Measurements from ENCODE around the gene NLRP11.
A peak's percentile ranks its signal among the peaks of the same experiment; 100 is the strongest.

NLRP11 gene

GRCh38 chr19:55831846-55832245 lies at the start of gene NLRP11:
NLRP11 (minus strand) TSS chr19:55831999; CDS start chr19:55818174, 13,825 bp downstream.
- Histone ChIP-seq H3K27me3 (no peaks in the 10 kb centered on the region), H3K27ac (no peak within 1 kb of the TSS), H3K4me3 (no peak within 1 kb of the TSS), H3K4me2 (no peak within 1 kb of the TSS), H4K20me1 (no peaks in the 10 kb centered on the region), H3K9me3 (peaks cover 11% of the 10 kb centered on the region), H3K36me3 (no peaks in the 10 kb centered on the region), H3K9ac (no peak within 1 kb of the TSS), H3K4me1 (no peaks in the 10 kb centered on the region)
- TF ChIP-seq Cebpa-rat (IDR thresholded peaks at IDR 0.05): no peak

- Histone ChIP-seq H3K27me3 (no peaks in the 10 kb centered on the region), H3K9me3 (peaks cover 29% of the 10 kb centered on the region), H3K4me2 (no peak overlapping the region), H4K20me1 (no peaks in the 10 kb centered on the region), H3K36me3 (no peaks in the 10 kb centered on the region), H3K27ac (no peak overlapping the region), H3K4me3 (no peak overlapping the region), H3K4me1 (no peaks in the 10 kb centered on the region), H3K9ac (no peak overlapping the region)
- TF ChIP-seq Cebpa-rat (IDR thresholded peaks at IDR 0.05): no peak
These were observed 45.4 kb upstream of the NLRP11 start for GRCh38 chr19:55877211-55877610.

GRCh38 chr19:55870736-55871135 lies 38.9 kb upstream of the NLRP11 start:
- Histone ChIP-seq H3K9ac (no peak overlapping the region), H3K36me3 (no peaks in the 10 kb centered on the region), H3K4me2 (no peak overlapping the region), H4K20me1 (no peaks in the 10 kb centered on the region), H3K27ac (no peak overlapping the region), H3K4me3 (no peak overlapping the region), H3K4me1 (no peaks in the 10 kb centered on the region), H3K9me3 (peaks cover 10% of the 10 kb centered on the region), H3K27me3 (no peaks in the 10 kb centered on the region)
- TF ChIP-seq Cebpa-rat (IDR thresholded peaks at IDR 0.05): no peak

GRCh38 chr19:55867101-55867500 lies 35.3 kb upstream of the NLRP11 start:
- no peak for TF ChIP-seq Cebpa-rat (IDR thresholded peaks at IDR 0.05)
- no peak overlapping the region for H3K4me2 ChIP-seq
- no peak overlapping the region for H3K27ac ChIP-seq
- peaks cover 19% of the 10 kb centered on the region for H3K9me3 ChIP-seq
- no peak overlapping the region for H3K9ac ChIP-seq
- no peaks in the 10 kb centered on the region for H3K27me3 ChIP-seq
- H3K36me3 ChIP-seq: no peaks in the 10 kb centered on the region
- no peak overlapping the region for H3K4me3 ChIP-seq
- H4K20me1 ChIP-seq: no peaks in the 10 kb centered on the region
- no peaks in the 10 kb centered on the region for H3K4me1 ChIP-seq

- H3K27me3 ChIP-seq: no peaks in the 10 kb centered on the region
- no peaks in the 10 kb centered on the region for H3K4me1 ChIP-seq
- H3K4me3 ChIP-seq: no peak overlapping the region
- no peak overlapping the region for H3K27ac ChIP-seq
- H3K9me3 ChIP-seq: peaks cover 19% of the 10 kb centered on the region
- no peak overlapping the region for H3K9ac ChIP-seq
- no peak for TF ChIP-seq Cebpa-rat (IDR thresholded peaks at IDR 0.05)
- no peaks in the 10 kb centered on the region for H4K20me1 ChIP-seq
- H3K4me2 ChIP-seq: no peak overlapping the region
- H3K36me3 ChIP-seq: no peaks in the 10 kb centered on the region
These were observed 34.7 kb upstream of the NLRP11 start for GRCh38 chr19:55866521-55866920.

- H3K9me3 ChIP-seq: peaks cover 10% of the 10 kb centered on the region
These were observed 27.2 kb upstream of the NLRP11 start for GRCh38 chr19:55858969-55859368.

GRCh38 chr19:55858401-55858800 lies 26.6 kb upstream of the NLRP11 start:
- H3K4me3 ChIP-seq: no peak overlapping the region
- no peak overlapping the region for H3K27ac ChIP-seq
- peaks cover 10% of the 10 kb centered on the region for H3K9me3 ChIP-seq
- no peaks in the 10 kb centered on the region for H4K20me1 ChIP-seq
- H3K27me3 ChIP-seq: no peaks in the 10 kb centered on the region
- TF ChIP-seq Cebpa-rat (IDR thresholded peaks at IDR 0.05): no peak
- H3K36me3 ChIP-seq: no peaks in the 10 kb centered on the region
- no peak overlapping the region for H3K9ac ChIP-seq
- no peak overlapping the region for H3K4me2 ChIP-seq
- peaks cover 8% of the 10 kb centered on the region; the same call in 1 of the 2 replicates for H3K4me1 ChIP-seq

More at GRCh38 chr19:55858969-55859368, 27.2 kb upstream of the NLRP11 start:
- no peak overlapping the region for H3K27ac ChIP-seq
- H4K20me1 ChIP-seq: no peaks in the 10 kb centered on the region
- no peak for TF ChIP-seq Cebpa-rat (IDR thresholded peaks at IDR 0.05)
- no peaks in the 10 kb centered on the region for H3K36me3 ChIP-seq
- H3K4me3 ChIP-seq: no peak overlapping the region
- no peaks in the 10 kb centered on the region for H3K27me3 ChIP-seq
- H3K4me2 ChIP-seq: peak overlapping the region; percentile 16; the same call in 1 of the 2 replicates
- H3K4me1 ChIP-seq: peaks cover 8% of the 10 kb centered on the region; the same call in 1 of the 2 replicates
- H3K9ac ChIP-seq: no peak overlapping the region

- peaks cover 8% of the 10 kb centered on the region; the same call in 1 of the 2 replicates for H3K4me1 ChIP-seq
- H3K9me3 ChIP-seq: peaks cover 10% of the 10 kb centered on the region
- no peak for TF ChIP-seq Cebpa-rat (IDR thresholded peaks at IDR 0.05)
- no peaks in the 10 kb centered on the region for H4K20me1 ChIP-seq
- H3K36me3 ChIP-seq: no peaks in the 10 kb centered on the region
- no peak overlapping the region for H3K4me2 ChIP-seq
- no peak overlapping the region for H3K4me3 ChIP-seq
- no peaks in the 10 kb centered on the region for H3K27me3 ChIP-seq
- no peak overlapping the region for H3K27ac ChIP-seq
- no peak overlapping the region for H3K9ac ChIP-seq
These were observed 26.2 kb upstream of the NLRP11 start for GRCh38 chr19:55857974-55858373.

GRCh38 chr19:55857149-55857548 lies 25.4 kb upstream of the NLRP11 start:
- Histone ChIP-seq H3K4me1 (peaks cover 8% of the 10 kb centered on the region; the same call in 1 of the 2 replicates), H3K36me3 (no peaks in the 10 kb centered on the region), H3K27me3 (no peaks in the 10 kb centered on the region), H3K4me2 (no peak overlapping the region), H3K9ac (no peak overlapping the region), H4K20me1 (no peaks in the 10 kb centered on the region), H3K4me3 (no peak overlapping the region), H3K9me3 (peaks cover 10% of the 10 kb centered on the region), H3K27ac (no peak overlapping the region)
- no peak for TF ChIP-seq Cebpa-rat (IDR thresholded peaks at IDR 0.05)

GRCh38 chr19:55855160-55855559 lies 23.4 kb upstream of the NLRP11 start:
- Histone ChIP-seq H3K36me3 (no peaks in the 10 kb centered on the region), H3K27ac (no peak overlapping the region), H3K9me3 (peaks cover 10% of the 10 kb centered on the region), H3K9ac (no peak overlapping the region), H3K4me3 (no peak overlapping the region), H4K20me1 (no peaks in the 10 kb centered on the region), H3K4me2 (no peak overlapping the region), H3K4me1 (peaks cover 8% of the 10 kb centered on the region; the same call in 1 of the 2 replicates), H3K27me3 (no peaks in the 10 kb centered on the region)
- TF ChIP-seq Cebpa-rat (IDR thresholded peaks at IDR 0.05): no peak

- no peaks in the 10 kb centered on the region for H3K4me1 ChIP-seq
- H3K4me2 ChIP-seq: no peak overlapping the region
- no peaks in the 10 kb centered on the region for H3K27me3 ChIP-seq
- H3K36me3 ChIP-seq: no peaks in the 10 kb centered on the region
- H3K27ac ChIP-seq: no peak overlapping the region
- no peak overlapping the region for H3K4me3 ChIP-seq
- no peak for TF ChIP-seq Cebpa-rat (IDR thresholded peaks at IDR 0.05)
- H3K9me3 ChIP-seq: peaks cover 12% of the 10 kb centered on the region
- no peaks in the 10 kb centered on the region for H4K20me1 ChIP-seq
- no peak overlapping the region for H3K9ac ChIP-seq
These were observed 7.1 kb upstream of the NLRP11 start for GRCh38 chr19:55838906-55839305.

All from BLaER1 (cell line).